ENCODE measurements around the gene MB21D2.
"Not testable (repeated sequence)": the region's sequence is repeated elsewhere in the genome, so short reads cannot be mapped to it uniquely, and the experiment has no call there.

MB21D2 gene

DNA sequence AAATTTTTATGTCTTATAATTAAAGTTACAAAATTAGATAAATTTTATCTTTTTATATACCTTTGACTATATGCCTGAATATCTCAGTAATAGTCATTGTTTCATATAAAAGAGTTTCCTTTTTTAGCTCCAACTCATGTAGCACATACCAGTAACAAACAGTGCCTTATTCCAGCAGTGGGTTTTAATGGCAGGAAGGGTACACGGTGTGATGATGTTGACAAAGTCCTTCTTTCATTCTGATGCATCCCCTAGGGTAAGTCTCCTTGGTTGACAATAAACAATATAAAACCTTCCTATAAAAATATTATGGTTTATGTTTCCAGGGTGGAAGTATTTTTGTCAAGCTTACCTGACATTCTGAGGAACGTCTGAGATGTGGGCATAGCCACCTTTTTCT lies 113.2 kb downstream of the MB21D2 start:
- no peak for DNase-seq (ENCODE audit: low read depth, low spot score)

DNA sequence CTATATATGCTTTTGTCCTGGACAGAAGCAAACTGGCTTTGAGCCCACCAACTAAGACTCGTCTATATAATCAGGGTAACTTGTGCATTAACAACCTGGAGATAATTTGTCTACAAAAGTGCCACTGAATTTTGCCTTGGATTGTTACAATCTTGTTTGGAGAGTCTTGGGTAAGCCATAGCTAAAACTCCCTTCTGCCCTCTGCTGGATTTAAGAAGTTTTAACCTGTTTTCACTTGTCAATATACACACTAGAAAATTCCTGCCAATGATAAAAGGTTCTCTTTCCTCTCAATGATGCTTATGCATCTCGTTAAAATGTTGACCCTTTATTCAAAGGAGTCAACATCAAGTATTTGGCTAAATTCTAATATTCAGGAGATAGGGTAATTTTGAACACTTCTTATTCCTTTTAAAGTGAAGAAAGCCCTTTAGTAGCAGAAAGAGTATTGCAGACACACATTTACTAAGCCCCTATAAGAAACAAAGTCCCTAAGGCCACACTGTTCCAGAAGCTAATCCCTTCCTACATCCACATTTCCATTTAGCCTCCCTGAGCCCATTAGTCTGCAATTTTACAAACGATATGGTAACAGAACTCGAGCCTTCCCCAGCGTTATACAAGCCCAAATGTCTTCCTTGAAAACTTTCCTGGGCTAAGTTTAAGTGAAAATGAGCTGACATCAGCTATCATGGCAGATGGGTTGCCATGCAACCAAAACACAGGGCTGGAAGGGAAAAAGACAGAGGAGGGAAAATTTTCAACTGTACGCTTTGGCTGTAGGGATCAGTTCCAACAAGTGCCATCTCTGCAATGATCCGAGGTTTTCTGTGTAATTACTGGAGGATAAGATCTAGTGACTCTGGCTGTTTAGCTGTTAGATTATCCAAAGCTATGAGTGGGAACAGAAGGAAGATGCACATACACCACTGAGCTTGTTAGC lies 114.4 kb downstream of the MB21D2 start:
- DNase-seq (ENCODE audit: low read depth, low spot score): no peak

DNA sequence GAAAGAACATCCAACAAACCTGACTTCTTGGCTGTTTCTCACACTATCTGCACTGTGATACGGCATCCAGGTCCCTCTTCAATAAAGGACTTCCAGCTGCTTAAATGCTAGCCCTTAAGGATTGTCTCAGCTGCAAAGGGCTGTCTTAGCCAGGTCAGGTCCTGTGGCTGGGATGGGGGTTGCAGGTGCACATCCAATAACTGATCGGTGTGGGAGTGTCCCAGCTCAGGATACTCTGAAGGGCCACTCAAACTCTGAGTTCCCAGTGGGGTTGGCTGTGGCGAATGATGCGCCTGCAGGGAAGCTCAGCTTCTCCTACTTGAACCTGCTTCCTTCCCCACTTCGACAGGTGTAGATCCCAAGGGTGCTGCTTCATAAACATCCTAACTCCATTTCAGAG lies 115.7 kb downstream of the MB21D2 start:
- DNase-seq (ENCODE audit: low read depth, low spot score): no peak

DNA sequence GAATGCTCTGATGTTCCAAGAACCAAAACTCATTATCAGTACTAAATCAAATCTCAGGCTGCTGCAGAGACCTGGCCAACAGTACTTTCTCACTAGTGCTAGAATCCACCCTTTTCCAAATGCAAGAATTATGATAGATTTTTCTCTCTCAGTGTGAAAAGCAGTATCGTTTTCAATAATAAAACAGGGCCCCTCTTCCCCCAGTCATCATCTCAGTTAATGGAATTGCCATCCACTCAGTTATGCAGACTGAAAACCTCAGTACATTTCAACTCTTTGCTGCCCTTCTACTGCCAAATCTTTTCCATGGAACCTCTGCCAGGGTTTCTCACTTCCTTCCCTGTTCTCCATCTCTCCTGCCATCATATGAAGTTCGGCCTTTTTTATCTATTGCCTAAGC lies 117.9 kb downstream of the MB21D2 start:
- no peak for DNase-seq (ENCODE audit: low read depth, low spot score)

DNA sequence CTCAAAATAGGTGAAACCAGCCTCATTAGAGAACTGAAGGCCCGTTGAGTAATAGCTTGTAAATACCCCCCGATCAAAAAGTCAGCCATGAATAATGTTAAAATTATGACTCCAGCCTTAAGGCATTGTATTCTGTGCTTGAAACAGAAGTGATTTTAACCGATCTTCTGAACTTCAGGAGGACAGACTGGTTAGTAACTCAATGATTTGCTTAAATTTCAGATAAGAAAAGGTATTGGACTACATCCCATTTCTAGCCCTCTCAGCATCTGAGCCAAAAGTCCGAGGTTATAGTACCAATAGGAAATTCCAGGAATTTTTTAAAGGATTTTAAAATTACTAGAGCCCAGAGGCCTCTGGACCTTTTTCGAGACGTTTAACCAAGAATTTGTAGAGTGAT lies 122.6 kb downstream of the MB21D2 start:
- DNase-seq (ENCODE audit: low read depth, low spot score): no peak

DNA sequence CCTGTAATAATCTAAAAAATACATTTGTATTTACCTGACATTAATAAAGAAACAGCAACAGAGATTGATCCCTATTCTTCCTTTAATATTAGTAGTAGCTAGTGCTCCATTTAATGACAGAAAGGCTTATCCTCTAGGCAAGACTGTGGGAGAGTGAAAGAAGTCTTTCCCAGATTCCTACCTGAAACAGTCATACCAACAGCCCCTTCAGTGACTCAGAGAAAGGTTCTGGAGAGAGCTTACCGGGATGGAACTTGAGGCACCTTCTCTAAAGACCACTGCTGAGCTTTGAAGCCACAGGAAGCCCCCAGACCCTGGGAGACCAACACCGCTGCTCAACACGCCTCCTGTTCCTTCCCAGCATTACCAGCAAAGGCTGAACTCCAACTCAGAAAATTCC lies 123.4 kb downstream of the MB21D2 start:
- DNase-seq (ENCODE audit: low read depth, low spot score): no peak

DNA sequence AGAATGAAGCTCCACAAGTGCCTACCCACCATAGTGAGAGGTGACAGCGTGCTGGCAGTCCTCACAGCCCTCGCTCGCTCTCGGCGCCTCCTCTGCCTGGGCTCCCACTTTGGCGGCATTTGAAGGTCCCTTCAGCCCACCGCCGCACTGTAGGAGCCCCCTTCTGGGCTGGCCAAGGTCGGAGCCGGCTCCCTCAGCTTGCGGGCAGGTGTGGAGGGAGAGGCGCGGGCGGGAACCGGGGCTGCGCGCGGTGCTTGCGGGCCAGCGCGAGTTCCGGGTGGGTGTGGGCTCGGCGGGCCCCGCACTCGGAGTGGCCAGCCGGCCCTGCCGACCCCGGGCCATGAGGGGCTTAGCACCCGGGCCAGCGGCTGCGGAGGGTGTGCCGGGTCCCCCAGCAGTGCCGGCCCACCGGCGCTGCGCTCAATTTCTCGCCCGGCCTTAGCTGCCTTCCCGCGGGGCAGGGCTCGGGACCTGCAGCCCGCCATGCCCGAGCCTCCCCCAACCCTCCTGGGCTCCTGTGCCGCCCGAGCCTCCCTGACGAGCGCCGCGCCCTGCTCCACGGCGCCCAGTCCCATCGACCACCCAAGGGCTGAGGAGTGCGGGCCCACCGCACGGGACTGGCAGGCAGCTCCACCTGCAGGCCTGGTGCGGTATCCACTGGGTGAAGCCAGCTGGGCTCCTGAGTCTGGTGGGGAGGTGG lies 128.7 kb downstream of the MB21D2 start:
- DNase-seq (ENCODE audit: low read depth, low spot score): not testable (repeated sequence)

DNA sequence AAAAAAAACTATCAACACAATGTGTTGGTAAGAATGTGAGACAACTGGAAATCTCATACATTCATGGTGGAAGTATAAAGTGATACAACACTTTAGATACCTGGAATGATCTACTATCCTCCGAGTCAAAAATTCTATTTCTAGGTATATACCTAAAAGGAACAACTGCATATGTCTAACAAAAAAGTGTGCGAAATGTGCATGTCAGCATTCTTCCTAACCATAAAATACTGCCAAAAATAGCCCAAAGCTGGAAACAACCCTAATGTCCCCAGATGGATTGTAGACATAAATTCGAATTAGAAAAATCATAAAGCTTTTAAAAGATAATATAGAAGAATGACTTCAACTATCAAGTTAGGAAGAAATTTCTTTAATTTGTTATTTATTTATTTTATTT lies 139.1 kb downstream of the MB21D2 start:
- no peak for DNase-seq (ENCODE audit: low read depth, low spot score)

GRCh38 chr3:192774341-192774740 lies 143.3 kb downstream of the MB21D2 start:
- DNase-seq (ENCODE audit: low read depth, low spot score): not testable (repeated sequence)

DNA sequence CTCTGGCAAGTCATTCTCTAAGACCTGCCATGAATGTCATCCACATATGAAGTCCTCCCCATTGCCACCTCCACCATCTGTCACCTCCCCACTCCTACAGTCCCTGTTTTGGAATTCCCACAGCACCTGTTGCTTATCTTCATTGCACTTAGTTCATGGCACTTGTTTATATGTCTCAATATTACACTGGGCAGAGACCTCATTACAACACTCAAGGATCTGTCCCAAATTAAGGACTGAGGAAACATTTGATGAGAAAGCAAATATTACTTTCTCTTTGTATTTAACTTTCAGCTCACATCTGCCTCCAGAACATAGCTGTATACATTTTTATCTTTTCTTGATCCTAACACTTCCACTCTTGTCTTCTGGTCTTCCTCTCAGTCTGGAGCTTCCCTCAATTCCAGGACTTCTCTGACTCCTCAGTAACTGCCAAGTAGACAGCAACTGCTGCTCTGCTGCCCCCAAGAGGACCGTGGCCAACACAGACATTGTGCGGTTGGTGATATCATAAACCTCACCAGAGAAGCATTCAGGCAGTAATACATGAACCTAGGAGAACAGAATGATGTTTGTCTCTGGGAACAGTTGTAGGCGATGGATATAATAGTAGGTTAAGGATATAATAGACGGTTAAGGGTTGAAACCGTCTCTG lies 145.3 kb downstream of the MB21D2 start:
- DNase-seq (ENCODE audit: low read depth, low spot score): peak; percentile 38

- DNase-seq (ENCODE audit: low read depth, low spot score): no peak
Measured at GRCh38 chr3:192758654-192759053, 159.0 kb downstream of the MB21D2 start.

DNA sequence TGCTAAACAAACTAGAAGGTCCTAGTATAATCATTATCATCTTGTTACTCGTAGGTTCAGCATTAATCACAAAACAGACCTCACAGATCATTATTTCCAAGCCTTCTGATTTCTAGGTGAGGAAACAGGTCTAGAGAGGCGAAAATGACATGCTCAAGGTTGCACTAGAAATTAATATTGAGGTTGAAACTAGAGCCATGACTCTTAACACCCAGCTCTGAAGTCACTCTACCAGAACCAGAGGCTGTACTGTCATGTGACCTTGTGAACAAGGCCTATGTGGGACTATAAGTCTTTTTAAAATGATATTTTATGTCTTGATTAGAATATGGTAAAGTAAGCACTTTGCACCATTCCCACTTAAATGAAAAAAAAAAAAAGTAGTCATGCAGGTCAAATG lies 166.5 kb downstream of the MB21D2 start:
- DNase-seq (ENCODE audit: low read depth, low spot score): no peak

- no peak for DNase-seq (ENCODE audit: low read depth, low spot score)
Measured at GRCh38 chr3:192750201-192750600, 167.5 kb downstream of the MB21D2 start.

DNA sequence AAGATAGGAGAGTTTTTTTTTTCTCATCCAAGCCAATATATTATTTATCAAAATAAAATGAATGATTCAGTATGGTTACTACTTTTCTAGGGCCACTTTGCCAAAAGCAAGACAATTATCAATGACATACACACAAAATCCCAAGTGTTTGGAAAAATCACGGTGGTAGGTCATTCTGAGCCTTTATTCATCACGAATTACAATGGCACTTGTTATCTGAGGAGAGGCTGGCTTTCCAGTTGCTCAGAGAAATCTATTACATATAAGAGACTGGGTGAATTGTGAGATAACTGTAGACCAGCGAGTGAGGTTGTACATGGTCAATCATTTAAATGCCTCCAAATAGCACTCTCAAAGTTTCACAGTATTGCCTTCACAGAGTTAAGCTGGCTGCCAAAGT lies 169.9 kb downstream of the MB21D2 start:
- DNase-seq (ENCODE audit: low read depth, low spot score): no peak

- DNase-seq (ENCODE audit: low read depth, low spot score): peak; percentile 60
Measured at GRCh38 chr3:192747145-192747544, 170.5 kb downstream of the MB21D2 start.
